ENCODE results near the gene AHSG. TPM values are rescaled to one million over a fixed set of nuclear protein-coding genes. Genes with fewer than 3 reads are reported as not detected.

The AHSG gene
- total RNA-seq, 1 experiment from 2014 or later: not detected

DNA sequence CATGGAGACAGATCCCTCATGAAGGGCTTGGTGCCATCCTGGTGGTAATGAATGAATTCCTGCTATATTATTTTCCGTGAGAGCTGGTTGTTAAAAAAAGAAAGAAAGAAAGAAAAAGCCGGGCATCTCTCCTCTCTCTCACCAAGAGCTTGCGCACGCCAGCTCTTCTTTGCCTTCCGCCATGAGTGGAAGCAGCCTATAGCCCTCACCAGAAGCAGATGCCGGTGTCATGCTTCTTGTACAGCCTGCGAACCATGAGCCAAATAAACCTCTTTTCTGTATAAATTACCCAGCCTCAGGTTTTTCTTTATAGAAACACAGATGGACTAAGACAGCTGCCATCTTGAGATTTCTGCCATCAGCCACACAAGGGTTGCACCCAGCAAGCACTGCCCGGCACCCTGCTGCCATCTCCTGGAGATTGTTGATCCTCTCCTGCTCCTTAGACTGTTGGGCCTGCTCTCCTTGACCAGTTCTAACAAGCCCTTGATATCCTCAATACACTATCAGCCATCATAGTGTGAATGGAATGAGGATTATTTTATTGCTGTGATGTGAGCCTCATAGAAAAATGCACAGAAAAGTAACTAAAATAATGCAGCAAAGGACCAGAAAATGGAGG is 3.5 kb upstream of the AHSG start:
- H3K27ac Mint-ChIP-seq (ENCODE audit: low read depth, unreplicated experiment): peak overlapping the region; percentile 27
- POLR2A ChIA-PET: interaction anchor here (0.7 to 4.3 kb wide), 11 partner anchors 8 to 174 kb away, joined by 3 to 28 read pairs (median 4); partner anchors contain the start of genes DNAJB11, EIF4A2 and TBCCD1
- intact Hi-C loops (cut with micrococcal nuclease): loop anchor here (1.0 to 2.0 kb wide), 3 partner anchors 20 to 69 kb away; partner anchors contain the start of gene TBCCD1
- CTCF ChIA-PET: interaction anchor here (0.6 to 3.9 kb wide), 18 partner anchors 8 to 633 kb away, joined by 3 to 23 read pairs (median 4); partner anchors contain the start of genes DNAJB11 and FETUB
- H3K27me3 Mint-ChIP-seq (ENCODE audit: insufficient read depth, unreplicated experiment): no peaks in the 10 kb centered on the region
- peak; percentile 74 for DNase-seq (ENCODE audit: unreplicated experiment)
- H3K36me3 Mint-ChIP-seq (ENCODE audit: insufficient read depth, unreplicated experiment): no peaks in the 10 kb centered on the region
- peaks cover 7% of the 10 kb centered on the region for H3K4me1 Mint-ChIP-seq (ENCODE audit: insufficient read depth, unreplicated experiment)
- no peak overlapping the region for H3K4me3 Mint-ChIP-seq (ENCODE audit: unreplicated experiment)
- no peaks in the 10 kb centered on the region for H3K9me3 Mint-ChIP-seq (ENCODE audit: unreplicated experiment)
- TF ChIP-seq, protein P1, sequence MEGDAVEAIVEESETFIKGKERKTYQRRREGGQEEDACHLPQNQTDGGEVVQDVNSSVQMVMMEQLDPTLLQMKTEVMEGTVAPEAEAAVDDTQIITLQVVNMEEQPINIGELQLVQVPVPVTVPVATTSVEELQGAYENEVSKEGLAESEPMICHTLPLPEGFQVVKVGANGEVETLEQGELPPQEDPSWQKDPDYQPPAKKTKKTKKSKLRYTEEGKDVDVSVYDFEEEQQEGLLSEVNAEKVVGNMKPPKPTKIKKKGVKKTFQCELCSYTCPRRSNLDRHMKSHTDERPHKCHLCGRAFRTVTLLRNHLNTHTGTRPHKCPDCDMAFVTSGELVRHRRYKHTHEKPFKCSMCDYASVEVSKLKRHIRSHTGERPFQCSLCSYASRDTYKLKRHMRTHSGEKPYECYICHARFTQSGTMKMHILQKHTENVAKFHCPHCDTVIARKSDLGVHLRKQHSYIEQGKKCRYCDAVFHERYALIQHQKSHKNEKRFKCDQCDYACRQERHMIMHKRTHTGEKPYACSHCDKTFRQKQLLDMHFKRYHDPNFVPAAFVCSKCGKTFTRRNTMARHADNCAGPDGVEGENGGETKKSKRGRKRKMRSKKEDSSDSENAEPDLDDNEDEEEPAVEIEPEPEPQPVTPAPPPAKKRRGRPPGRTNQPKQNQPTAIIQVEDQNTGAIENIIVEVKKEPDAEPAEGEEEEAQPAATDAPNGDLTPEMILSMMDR (IDR thresholded peaks at IDR 0.05; ENCODE audit: unreplicated experiment): peak; percentile 57
- BruUV-seq (replicated peaks): TSS peak; percentile 99

DNA sequence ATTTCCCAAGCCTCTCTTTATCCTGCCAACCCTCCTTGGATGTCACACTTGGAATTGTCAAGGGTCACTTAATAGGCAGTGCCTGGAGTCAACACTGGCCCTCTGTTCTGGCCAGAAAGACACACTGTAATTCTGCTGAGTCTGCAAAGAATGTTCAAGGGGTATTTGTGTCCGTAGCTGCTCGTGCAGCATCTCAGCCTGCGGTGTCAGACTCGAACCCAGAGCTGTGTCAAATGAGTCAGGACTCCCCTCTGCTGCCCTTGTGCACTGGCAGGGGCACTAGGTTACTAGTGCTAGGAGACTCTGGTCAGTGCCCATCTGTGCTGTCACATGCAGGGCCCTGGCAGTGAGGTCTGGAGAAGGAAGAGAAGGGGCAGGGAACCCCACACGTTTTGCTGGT is 795 bp upstream of the AHSG start:
- Mint-ChIP-seq H3K4me3 (ENCODE audit: unreplicated experiment) (no peak overlapping the region), H3K27ac (ENCODE audit: low read depth, unreplicated experiment) (peak overlapping the region; percentile 43), H3K27me3 (ENCODE audit: insufficient read depth, unreplicated experiment) (no peaks in the 10 kb centered on the region), H3K9me3 (ENCODE audit: unreplicated experiment) (no peaks in the 10 kb centered on the region), H3K36me3 (ENCODE audit: insufficient read depth, unreplicated experiment) (no peaks in the 10 kb centered on the region), H3K4me1 (ENCODE audit: insufficient read depth, unreplicated experiment) (peaks cover 10% of the 10 kb centered on the region)
- CTCF ChIA-PET: interaction anchor here (0.6 to 5.8 kb wide), 6 partner anchors 11 to 634 kb away, joined by 3 to 100 read pairs (median 4); no protein-coding TSS in a partner anchor
- no TSS peak for BruUV-seq (replicated peaks)
- POLR2A ChIA-PET: interaction anchor here (0.6 to 6.9 kb wide), 3 partner anchors 45 to 171 kb away, joined by 3 to 182 read pairs (median 28); partner anchors contain the start of genes EIF4A2 and TBCCD1
- TF ChIP-seq, protein P1 (IDR thresholded peaks at IDR 0.05; ENCODE audit: unreplicated experiment): no peak
- intact Hi-C loops (cut with micrococcal nuclease): no loop called here
- no peak for DNase-seq (ENCODE audit: unreplicated experiment)

DNA sequence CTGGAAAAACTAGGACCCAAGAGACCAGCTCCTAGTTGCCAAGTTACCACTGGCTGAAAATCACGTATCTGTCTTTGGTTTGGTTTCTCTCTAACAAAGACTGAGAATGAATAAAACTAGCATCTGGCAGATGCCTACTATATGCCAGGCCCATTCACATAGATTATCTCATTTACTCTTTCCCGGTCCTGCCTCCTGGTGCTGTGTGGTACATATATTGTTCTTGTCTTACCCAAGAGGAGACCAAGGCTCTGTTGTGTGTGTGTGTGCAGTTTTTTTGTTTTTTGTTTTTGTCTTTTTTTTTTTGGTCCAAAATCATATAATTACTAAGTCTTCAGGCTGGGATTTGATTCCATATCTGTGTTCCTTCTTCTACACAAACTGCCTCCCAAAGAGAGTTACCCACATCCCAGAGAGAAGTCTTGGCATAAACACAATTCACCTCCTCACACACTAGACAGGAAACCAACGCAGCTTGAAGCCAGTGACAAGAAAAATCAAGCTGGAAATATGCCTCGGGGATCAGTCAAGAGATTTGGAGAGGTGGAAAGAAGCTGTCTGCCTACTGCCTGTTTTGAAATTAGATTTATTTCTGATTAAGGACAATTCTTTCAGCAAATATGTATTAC is 891 bp downstream of the AHSG start:
- intact Hi-C loops (cut with micrococcal nuclease): no loop called here
- DNase-seq (ENCODE audit: unreplicated experiment): no peak
- CTCF ChIA-PET: interaction anchor here (0.6 to 5.8 kb wide), 21 partner anchors 9 to 669 kb away, joined by 3 to 100 read pairs (median 4); partner anchors contain the start of genes DNAJB11, EIF4A2 and TBCCD1
- POLR2A ChIA-PET: interaction anchor here (0.9 to 6.9 kb wide), 6 partner anchors 12 to 193 kb away, joined by 3 to 182 read pairs (median 10); partner anchors contain the start of genes DNAJB11, EIF4A2 and RFC4
- Mint-ChIP-seq H3K9me3 (ENCODE audit: unreplicated experiment) (no peaks in the 10 kb centered on the region), H3K4me1 (ENCODE audit: insufficient read depth, unreplicated experiment) (peaks cover 25% of the 10 kb centered on the region), H3K36me3 (ENCODE audit: insufficient read depth, unreplicated experiment) (no peaks in the 10 kb centered on the region), H3K27me3 (ENCODE audit: insufficient read depth, unreplicated experiment) (no peaks in the 10 kb centered on the region), H3K4me3 (ENCODE audit: unreplicated experiment) (no peak overlapping the region), H3K27ac (ENCODE audit: low read depth, unreplicated experiment) (no peak overlapping the region)
- TF ChIP-seq, protein P1 (IDR thresholded peaks at IDR 0.05; ENCODE audit: unreplicated experiment): no peak
- BruUV-seq (replicated peaks): no TSS peak

DNA sequence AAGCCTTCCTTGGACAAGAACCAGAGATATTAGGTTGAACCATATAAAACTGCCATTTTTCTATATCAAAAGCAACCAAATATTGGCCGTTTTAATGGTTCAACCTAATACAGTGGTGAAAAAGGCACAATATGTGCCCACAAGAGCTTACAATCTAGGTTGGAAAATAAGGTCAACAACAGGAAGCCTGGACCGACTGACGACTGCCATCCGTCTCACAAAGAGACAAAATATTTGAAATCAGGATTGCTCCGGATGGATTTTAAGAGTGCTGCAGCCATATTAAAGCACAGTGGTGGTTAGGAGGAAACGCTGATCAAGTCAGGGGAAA is 1.4 kb downstream of the AHSG start:
- Mint-ChIP-seq H3K27ac (ENCODE audit: low read depth, unreplicated experiment) (no peak overlapping the region), H3K36me3 (ENCODE audit: insufficient read depth, unreplicated experiment) (no peaks in the 10 kb centered on the region), H3K4me3 (ENCODE audit: unreplicated experiment) (no peak overlapping the region), H3K4me1 (ENCODE audit: insufficient read depth, unreplicated experiment) (peaks cover 25% of the 10 kb centered on the region), H3K27me3 (ENCODE audit: insufficient read depth, unreplicated experiment) (no peaks in the 10 kb centered on the region), H3K9me3 (ENCODE audit: unreplicated experiment) (no peaks in the 10 kb centered on the region)
- no peak for DNase-seq (ENCODE audit: unreplicated experiment)
- ChIA-PET POLR2A (interaction anchor here (0.6 to 6.9 kb wide), 15 partner anchors 9 to 511 kb away, joined by 3 to 182 read pairs (median 5); partner anchors contain the start of genes DNAJB11, EIF4A2 and RFC4), CTCF (interaction anchor here (0.6 to 5.8 kb wide), 39 partner anchors 9 to 1049 kb away, joined by 3 to 100 read pairs (median 4); partner anchors contain the start of genes DNAJB11, EIF4A2 and TBCCD1)
- TF ChIP-seq, protein P1 (IDR thresholded peaks at IDR 0.05; ENCODE audit: unreplicated experiment): no peak
- intact Hi-C loops (cut with micrococcal nuclease): no loop called here
- no TSS peak for BruUV-seq (replicated peaks)

Measured in MCF 10A (cell line).